CMK (cell line): ENCODE results near the gene CRTAP.
"Not testable (repeated sequence)": the region's sequence is repeated elsewhere in the genome, so short reads cannot be mapped to it uniquely, and the experiment has no call there.

Experiments used
- DNase-seq: peaks from one replicate; pipeline ENCODE4 v3.0.0-alpha.2; 2010; ENCODE audit warnings: low read depth

Gene CRTAP

GRCh38 chr3:33113772-33114621 is at the start of gene CRTAP:
Gene CRTAP (plus strand): TSS chr3:33114014. CDS start chr3:33114078, 64 bp downstream.
- DNase-seq = peak; percentile 88

- DNase-seq = no peak
Measured at GRCh38 chr3:33064929-33065328, 48.9 kb upstream of the CRTAP start.

GRCh38 chr3:33067484-33067883 is 46.3 kb upstream of the CRTAP start:
- DNase-seq = no peak

GRCh38 chr3:33069862-33070261 is 44.0 kb upstream of the CRTAP start:
- not testable (repeated sequence) for DNase-seq

GRCh38 chr3:33071181-33071580 is 42.6 kb upstream of the CRTAP start:
- DNase-seq = no peak

GRCh38 chr3:33071946-33072345 is 41.9 kb upstream of the CRTAP start:
- no peak for DNase-seq

- peak; percentile 49 for DNase-seq
Measured at GRCh38 chr3:33074217-33075067, 39.4 kb upstream of the CRTAP start.

- no peak for DNase-seq
Measured at GRCh38 chr3:33075995-33076394, 37.8 kb upstream of the CRTAP start.

GRCh38 chr3:33076952-33077351 is 36.9 kb upstream of the CRTAP start:
- DNase-seq = no peak

- no peak for DNase-seq
Measured at GRCh38 chr3:33077976-33078375, 35.8 kb upstream of the CRTAP start.

- DNase-seq = not testable (repeated sequence)
Measured at GRCh38 chr3:33079813-33080212, 34.0 kb upstream of the CRTAP start.

- no peak for DNase-seq
Measured at GRCh38 chr3:33081812-33082211, 32.0 kb upstream of the CRTAP start.

- DNase-seq = no peak
Measured at GRCh38 chr3:33083958-33084357, 29.9 kb upstream of the CRTAP start.

GRCh38 chr3:33088691-33089090 is 25.1 kb upstream of the CRTAP start:
- DNase-seq = no peak

- DNase-seq = no peak
Measured at GRCh38 chr3:33089515-33089914, 24.3 kb upstream of the CRTAP start.

- DNase-seq = no peak
Measured at GRCh38 chr3:33091746-33092145, 22.1 kb upstream of the CRTAP start.

- DNase-seq = no peak
Measured at GRCh38 chr3:33092496-33093254, 21.1 kb upstream of the CRTAP start.

GRCh38 chr3:33093847-33094246 is 20.0 kb upstream of the CRTAP start:
- DNase-seq = no peak

- DNase-seq = no peak
Measured at GRCh38 chr3:33095436-33095835, 18.4 kb upstream of the CRTAP start.

GRCh38 chr3:33096093-33096868 is 17.5 kb upstream of the CRTAP start:
- no peak for DNase-seq

- DNase-seq = no peak
Measured at GRCh38 chr3:33099109-33099645, 14.6 kb upstream of the CRTAP start.
